IMR-90 (cell line): ENCODE measurements around the gene FMOD. TPM values are rescaled to one million over a fixed set of nuclear protein-coding genes. Genes with fewer than 3 reads are reported as not detected.

ENCODE experiments used
- CEBPB ChIP-seq: IDR thresholded peaks from 2 replicates; pipeline ENCODE4 v1.6.1; 2012; ENCODE audit warnings: low read depth, low read length, improper control_type of control experiment
- CHD1 ChIP-seq: IDR thresholded peaks from 2 replicates; pipeline ENCODE4 v1.6.1; 2012; ENCODE audit warnings: low read depth, low read length, improper control_type of control experiment
- microRNA-seq, 2 experiments: library from miRNA; stranded (forward) in 1 of 2; unstranded in 1 of 2; fragments of 10-50 nt in 1 of 2; fragments of <30 nt in 1 of 2; gene quantifications in 1 of 2; microRNA quantifications in 1 of 2; one replicate each; pipeline versions ENCODE3 to v1.1.0; 2013 to 2020; ENCODE audit not compliant: insufficient read depth in 1 of 2, insufficient read length in 1 of 2, unreplicated experiment in 1 of 2
- polyA plus RNA-seq, 3 experiments: library from polyadenylated mRNA; depleted of rRNA; stranded (reverse); fragments of >200 nt; gene quantifications; 2 replicates each; pipeline ENCODE4 v1.2.3, GENCODE V29; 2012; ENCODE audit warnings: low replicate concordance in 1 of 3
- small RNA-seq, 5 experiments: library from RNA; depleted of rRNA; stranded (forward); fragments of <200 nt; gene quantifications; one replicate each; pipeline ENCODE3, GENCODE V24; 2012
- total RNA-seq: library from RNA; depleted of rRNA; stranded (reverse); fragments of >200 nt; gene quantifications from 2 replicates; pipeline ENCODE4 v1.2.3, GENCODE V29; 2012; rRNA removed

The FMOD gene
- total and polyA plus RNA-seq, 2 of the 4 experiments (the other 2 are of a cell fraction) = 0.18 to 2.7 TPM

DNA sequence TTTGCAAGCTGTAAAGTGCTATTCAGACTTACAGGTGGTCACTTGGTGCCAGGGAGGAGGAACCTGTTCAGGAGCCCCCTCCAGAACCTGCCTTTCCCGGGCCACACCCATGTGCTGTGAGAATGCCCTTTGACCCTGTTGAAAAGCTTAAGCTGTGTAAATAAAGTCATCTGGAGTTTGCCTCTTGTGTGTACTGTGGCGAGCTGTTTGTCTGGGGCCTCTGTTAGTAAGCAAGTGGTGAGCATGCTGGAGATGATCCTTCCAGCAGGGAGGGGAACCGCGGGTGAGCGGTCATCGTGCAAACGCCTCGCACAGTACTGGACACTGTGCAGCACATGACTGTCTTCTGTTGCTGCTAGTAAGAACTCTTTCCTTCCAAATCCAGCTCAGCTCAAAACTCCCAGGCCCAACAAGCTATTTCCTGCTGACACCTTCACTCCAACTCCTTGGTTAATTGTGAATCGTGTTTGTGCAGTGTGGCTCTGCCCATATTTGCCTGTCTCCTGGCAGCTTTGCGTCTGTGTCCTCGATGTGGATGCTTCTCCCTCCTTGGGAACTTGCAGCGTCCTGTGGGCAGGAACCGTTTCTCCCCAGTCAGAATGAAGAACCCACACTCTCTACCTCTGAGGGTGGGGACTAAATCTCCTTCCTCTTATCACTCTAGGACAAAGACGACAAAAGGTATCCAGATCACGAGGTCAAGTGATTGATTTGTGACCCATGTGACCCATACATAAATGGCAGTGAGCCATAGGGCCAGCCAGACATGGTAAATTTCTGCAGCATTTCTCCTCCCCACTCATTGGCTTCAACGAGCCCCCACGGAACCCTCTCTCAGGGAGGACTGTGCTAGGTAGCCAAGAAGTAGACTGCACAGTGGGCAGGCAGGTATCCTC lies 59.5 kb downstream of the FMOD start (continued):
- TF ChIP-seq CEBPB = no peak
- TF ChIP-seq CHD1 = no peak

Small RNA genes lying within 50 kb of the gene (microRNA-seq; reads per million reads assigned to microRNA genes)
- gene AL359837.1 (ENCODE audit: insufficient read depth, insufficient read length) (not detected), gene RNU6-487P (ENCODE audit: insufficient read depth, insufficient read length) (not detected)

Small RNA genes lying within 50 kb of the gene (small RNA-seq; reads per million reads assigned to genes)
- gene AL359837.1 (0 reads per million in 5 experiments), gene RNU6-487P (0.07 to 50.6 (median 2.8) reads per million in 5 experiments)

Other genes starting within 250 kb of the FMOD start
- under 0.01 and 0.36 TPM in 2 replicates for gene ADORA1, start 223.4 kb downstream of the FMOD start, total RNA-seq
- 0.56 and 0.66 TPM in 2 replicates for gene ADORA1, start 223.4 kb downstream of the FMOD start, polyA plus RNA-seq (2012; rRNA removed)
- gene MYBPH, start 175.3 kb downstream of the FMOD start, total RNA-seq = not detected in 2 replicates
- not detected in 2 replicates for gene MYBPH, start 175.3 kb downstream of the FMOD start, polyA plus RNA-seq (2012; rRNA removed)
- 0.28 TPM in 1 of 2 replicates, not detected in the other for gene CHI3L1, start 164.4 kb downstream of the FMOD start, total RNA-seq
- 0.17 TPM in 1 of 2 replicates, not detected in the other for gene CHI3L1, start 164.4 kb downstream of the FMOD start, polyA plus RNA-seq (2012; rRNA removed)
- not detected in 2 replicates for gene CHIT1, start 121.4 kb downstream of the FMOD start, total RNA-seq
- gene CHIT1, start 121.4 kb downstream of the FMOD start, polyA plus RNA-seq (2012; rRNA removed) = not detected in 2 replicates
- gene BTG2, start 45.6 kb downstream of the FMOD start, total RNA-seq = 8.4 and 10.3 TPM in 2 replicates
- 10.7 and 18.8 TPM in 2 replicates for gene BTG2, start 45.6 kb downstream of the FMOD start, polyA plus RNA-seq (2012; rRNA removed)
- under 0.01 TPM in 1 of 2 replicates, not detected in the other for gene PRELP, start 124.7 kb upstream of the FMOD start, total RNA-seq
- gene PRELP, start 124.7 kb upstream of the FMOD start, polyA plus RNA-seq (2012; rRNA removed) = 0.47 and 0.56 TPM in 2 replicates
- gene OPTC, start 143.0 kb upstream of the FMOD start, total RNA-seq = not detected in 2 replicates
- not detected in 2 replicates for gene OPTC, start 143.0 kb upstream of the FMOD start, polyA plus RNA-seq (2012; rRNA removed)